GM19372 (cell line): ENCODE results near the gene FOLR2.
"Not testable (repeated sequence)": the region's sequence is repeated elsewhere in the genome, so short reads cannot be mapped to it uniquely, and the experiment has no call there.

Source experiments
- ATAC-seq: cut with Tn5 transposase; IDR thresholded peaks from one replicate; pipeline ENCODE4 v1.9.1; 2021; ENCODE audit warnings: mild to moderate bottlenecking, low read depth, moderate library complexity; ENCODE audit not compliant: unreplicated experiment

The FOLR2 gene

DNA sequence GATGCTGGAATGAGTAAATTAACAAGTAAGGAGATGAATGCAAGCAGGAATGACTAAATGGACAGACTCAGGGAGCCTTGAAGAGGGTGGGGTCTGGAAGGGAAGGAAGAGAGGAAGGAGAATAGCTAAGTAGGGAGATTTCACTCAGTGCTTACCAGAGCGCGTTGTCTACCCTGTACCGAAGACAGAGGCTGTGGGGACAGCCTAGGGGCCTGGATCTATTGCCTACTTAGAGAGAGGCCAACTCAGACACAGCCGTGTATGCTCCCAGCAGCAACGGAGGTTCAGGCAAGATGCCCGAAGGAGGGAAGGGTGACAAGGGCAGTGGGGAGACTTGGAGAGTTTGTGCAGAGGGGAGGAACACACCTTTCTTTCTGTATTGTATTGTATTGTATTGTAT lies at the start of gene FOLR2:
TSS of gene FOLR2 (plus strand) at position 157 of the 400 bp plus-strand sequence. CDS start 1,791 bp downstream, outside the sequence.
- no peak for ATAC-seq

- ATAC-seq = not testable (repeated sequence)
These were observed 47.5 kb upstream of the FOLR2 start for GRCh38 chr11:72169046-72169555.

DNA sequence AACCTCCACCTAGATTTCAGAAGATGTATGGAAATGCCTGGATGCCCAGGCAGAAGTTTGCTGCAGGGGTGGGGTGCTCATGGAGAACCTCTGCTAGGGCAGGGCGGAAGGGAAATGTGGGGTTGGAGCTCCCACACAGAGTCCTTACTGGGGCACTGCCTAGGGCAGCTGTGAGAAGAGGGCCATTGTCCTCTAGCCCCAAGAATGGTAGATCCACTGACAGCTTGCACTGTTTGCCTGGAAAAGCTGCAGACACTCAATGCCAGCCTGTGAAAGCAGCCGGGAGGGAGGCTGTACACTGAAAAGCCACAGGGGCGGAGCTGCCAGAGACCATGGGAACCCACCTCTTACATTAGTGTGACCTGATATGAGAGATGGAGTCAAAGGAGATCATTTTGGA lies 46.8 kb upstream of the FOLR2 start:
- not testable (repeated sequence) for ATAC-seq

DNA sequence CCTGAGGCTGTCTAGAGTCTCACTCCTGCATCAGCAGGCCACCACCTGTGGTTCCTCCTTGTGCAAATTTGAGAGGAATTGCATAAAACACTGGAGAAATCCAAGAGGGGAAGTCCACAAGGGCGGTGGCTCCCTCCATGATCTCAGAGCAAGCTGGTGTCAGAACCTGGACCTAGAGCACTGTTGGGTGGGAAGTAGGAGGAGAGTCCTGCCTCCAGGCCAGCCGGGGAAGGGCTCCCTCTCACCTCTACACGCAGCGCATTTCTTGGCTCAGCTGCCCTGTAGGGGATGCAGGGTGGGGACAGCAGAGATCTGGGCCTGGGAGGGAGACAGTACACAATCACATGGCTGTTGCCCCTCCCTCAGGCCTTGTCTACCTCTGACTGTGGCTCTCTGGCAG lies 44.6 kb upstream of the FOLR2 start:
- not testable (repeated sequence) for ATAC-seq

- ATAC-seq = no peak
These were observed 43.3 kb upstream of the FOLR2 start for GRCh38 chr11:72173291-72173690.

- ATAC-seq = no peak
These were observed 42.1 kb upstream of the FOLR2 start for GRCh38 chr11:72174302-72175070.

GRCh38 chr11:72177656-72178055 lies 38.9 kb upstream of the FOLR2 start:
- ATAC-seq = no peak

DNA sequence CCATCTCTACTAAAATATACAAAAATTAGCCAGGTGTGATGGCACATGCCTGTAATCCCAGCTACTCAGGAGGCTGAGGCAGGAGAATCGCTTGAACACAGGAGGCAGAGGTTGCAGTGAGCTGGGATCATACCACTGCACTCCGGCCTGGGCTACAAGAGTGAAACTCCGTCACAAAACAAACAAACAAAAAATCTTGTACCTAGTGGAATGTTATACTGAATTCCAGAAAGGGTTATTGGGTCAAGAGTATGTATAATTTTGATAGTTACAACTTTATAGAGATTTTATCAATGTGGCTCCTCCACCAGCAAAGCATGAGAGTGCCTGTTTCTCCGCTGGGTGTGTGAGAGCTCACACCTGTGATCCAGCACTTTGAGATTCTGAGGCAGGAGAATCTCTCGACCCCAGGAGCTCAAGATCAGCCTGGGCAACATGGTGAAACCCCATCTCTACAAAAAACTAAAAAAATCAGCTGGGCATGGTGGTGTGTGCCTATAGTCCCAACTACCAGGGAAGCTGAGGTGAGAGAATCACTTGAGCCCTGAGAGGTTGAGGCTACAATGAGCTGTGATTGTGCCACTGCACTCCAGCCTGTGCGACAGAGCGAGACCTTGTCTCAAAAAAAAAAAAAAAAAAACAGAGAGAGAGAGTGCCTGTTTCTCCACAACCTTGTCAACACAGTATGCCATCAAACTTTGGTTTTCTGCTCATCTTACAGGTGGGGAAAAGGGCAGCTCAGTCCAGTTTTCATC lies 37.4 kb upstream of the FOLR2 start:
- no peak for ATAC-seq

DNA sequence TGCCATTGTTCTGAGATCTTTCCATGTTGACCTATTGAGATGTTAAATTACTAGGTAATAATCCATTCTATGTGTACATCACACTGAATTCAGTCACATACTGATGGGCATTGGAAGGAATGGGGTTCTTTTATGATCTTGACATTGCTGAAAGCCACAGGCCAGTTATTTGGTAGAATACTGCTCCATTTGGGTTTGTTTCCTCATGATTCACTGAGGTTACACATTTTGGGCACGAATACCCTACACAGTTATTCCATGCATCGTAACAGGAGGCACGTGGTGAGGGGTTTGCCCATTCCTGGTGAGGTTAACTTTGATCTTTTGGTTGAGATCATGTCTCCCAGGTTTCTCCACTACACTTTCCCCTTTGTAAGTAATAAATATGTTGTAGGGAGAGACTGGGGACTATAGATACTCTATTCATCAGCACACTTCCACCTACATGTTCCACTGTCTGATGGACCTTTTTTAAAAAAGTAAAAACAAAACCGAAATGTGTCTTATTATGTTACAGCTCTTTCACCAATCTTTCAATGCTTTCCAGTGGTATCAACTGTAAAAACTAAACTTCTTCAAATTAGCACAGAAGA lies 36.7 kb upstream of the FOLR2 start:
- ATAC-seq = no peak

- ATAC-seq = not testable (repeated sequence)
These were observed 35.6 kb upstream of the FOLR2 start for GRCh38 chr11:72180892-72181552.

DNA sequence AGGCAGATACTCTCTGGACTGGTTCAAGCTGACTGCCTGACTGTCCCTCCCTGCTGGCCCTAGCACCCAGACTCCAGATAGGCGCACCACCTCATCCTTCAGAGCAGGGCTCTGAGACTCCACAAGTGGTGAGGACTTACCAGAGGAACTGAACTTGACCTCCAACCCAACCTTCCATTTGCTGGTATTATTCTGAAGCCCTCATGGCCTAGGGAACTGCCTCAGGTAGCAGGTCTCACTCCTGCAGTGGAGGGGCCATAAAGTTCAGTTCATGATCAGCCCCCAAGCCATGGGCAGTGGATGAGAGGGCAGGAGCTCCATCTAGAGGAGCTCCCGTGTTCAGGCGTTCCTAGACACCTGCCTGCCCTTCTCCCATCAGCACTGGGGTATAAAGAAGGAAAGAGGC lies 35.0 kb upstream of the FOLR2 start:
- not testable (repeated sequence) for ATAC-seq

- ATAC-seq = no peak
These were observed 28.3 kb upstream of the FOLR2 start for GRCh38 chr11:72188267-72188666.

- ATAC-seq = no peak
These were observed 26.9 kb upstream of the FOLR2 start for GRCh38 chr11:72189455-72190250.

GRCh38 chr11:72190631-72191071 lies 25.9 kb upstream of the FOLR2 start:
- ATAC-seq = no peak

DNA sequence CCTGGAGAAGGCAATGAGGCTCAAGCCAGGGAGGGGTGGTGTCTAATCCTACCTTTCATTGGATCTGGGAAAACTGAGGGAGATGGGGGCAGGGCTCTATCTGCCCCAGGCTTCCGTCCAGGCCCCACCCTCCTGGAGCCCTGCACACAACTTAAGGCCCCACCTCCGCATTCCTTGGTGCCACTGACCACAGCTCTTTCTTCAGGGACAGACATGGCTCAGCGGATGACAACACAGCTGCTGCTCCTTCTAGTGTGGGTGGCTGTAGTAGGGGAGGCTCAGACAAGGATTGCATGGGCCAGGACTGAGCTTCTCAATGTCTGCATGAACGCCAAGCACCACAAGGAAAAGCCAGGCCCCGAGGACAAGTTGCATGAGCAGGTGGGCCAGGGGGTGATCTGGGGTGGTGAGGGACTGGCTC lies 24.6 kb upstream of the FOLR2 start, which contains the start of gene FOLR1:
TSS of gene FOLR1 (plus strand) at position 180 of the 421 bp plus-strand sequence. CDS start at position 214, 34 bp downstream.
- ATAC-seq = no peak

DNA sequence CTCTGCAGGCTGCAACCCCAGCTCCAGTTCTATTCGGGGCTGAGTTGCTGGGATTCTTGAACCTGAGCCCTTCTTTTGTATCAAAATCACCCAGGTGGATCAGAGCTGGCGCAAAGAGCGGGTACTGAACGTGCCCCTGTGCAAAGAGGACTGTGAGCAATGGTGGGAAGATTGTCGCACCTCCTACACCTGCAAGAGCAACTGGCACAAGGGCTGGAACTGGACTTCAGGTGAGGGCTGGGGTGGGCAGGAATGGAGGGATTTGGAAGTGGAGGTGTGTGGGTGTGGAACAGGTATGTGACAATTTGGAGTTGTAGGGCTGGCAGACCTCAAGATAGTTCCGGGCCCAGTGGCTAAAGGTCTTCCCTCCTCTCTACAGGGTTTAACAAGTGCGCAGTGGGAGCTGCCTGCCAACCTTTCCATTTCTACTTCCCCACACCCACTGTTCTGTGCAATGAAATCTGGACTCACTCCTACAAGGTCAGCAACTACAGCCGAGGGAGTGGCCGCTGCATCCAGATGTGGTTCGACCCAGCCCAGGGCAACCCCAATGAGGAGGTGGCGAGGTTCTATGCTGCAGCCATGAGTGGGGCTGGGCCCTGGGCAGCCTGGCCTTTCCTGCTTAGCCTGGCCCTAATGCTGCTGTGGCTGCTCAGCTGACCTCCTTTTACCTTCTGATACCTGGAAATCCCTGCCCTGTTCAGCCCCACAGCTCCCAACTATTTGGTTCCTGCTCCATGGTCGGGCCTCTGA lies 20.9 kb upstream of the FOLR2 start:
- ATAC-seq = no peak

DNA sequence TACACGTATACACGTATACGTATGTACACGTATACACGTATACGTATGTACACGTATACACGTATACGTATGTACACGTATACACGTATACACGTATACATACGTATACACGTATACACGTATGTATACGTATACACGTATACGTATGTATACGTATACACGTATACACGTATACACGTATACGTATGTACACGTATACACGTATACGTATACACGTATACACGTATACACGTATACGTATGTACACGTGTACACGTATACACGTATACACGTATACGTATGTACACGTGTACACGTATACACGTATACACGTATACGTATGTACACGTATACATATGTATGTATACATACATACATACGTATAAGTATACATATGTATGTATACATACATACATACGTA lies 15.1 kb upstream of the FOLR2 start:
- not testable (repeated sequence) for ATAC-seq

DNA sequence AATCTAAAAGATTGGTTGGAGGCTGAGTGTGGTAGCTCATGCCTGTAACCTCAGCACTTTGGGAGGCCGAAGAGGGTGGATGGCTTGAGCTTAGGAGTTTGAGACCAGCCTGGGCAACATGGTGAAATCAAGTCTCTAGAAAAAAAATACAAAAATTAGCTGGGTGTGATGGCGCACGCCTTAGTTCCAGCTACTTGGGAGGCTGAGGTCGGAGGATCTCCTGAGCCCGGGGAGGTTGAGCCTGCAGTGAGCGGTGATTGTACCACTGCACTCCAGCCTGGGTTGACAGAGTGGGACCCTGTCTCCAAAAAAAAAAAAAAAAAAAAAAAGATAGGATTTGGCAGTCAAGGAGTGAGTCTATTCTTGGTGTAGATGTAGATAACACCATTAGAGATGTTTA lies 14.0 kb upstream of the FOLR2 start:
- no peak for ATAC-seq

- no peak for ATAC-seq
These were observed 13.4 kb upstream of the FOLR2 start for GRCh38 chr11:72203163-72203562.
